Mucosa of descending colon (tissue), 3 donors: ENCODE measurements around the gene ZNF350. TPM values are rescaled to one million over a fixed set of nuclear protein-coding genes. Genes with fewer than 3 reads are reported as not detected.

Source experiments
- ATAC-seq: fragments of 200-7000 bp; cut with Tn5 transposase; one replicate; pipeline ENCODE4 v1.9.1; 2020; ENCODE audit warnings: mild to moderate bottlenecking, moderate library complexity
- DNase-seq, 3 donors: peaks; one replicate each; pipeline ENCODE4 v3.0.0-alpha.2; 2020
- H3K36me3 ChIP-seq: fragments of 200-600 bp; one replicate; pipeline ENCODE4 v1.8.0; 2021; ENCODE audit warnings: low read depth, mild to moderate bottlenecking
- H3K4me1 ChIP-seq: fragments of 200-600 bp; one replicate; pipeline ENCODE4 v1.8.0; 2021; ENCODE audit warnings: low read depth, mild to moderate bottlenecking
- H3K4me3 ChIP-seq: fragments of 200-600 bp; one replicate; pipeline ENCODE4 v1.8.0; 2021; ENCODE audit warnings: mild to moderate bottlenecking
- H3K9me3 ChIP-seq: fragments of 200-600 bp; one replicate; pipeline ENCODE4 v1.8.0; 2021; ENCODE audit warnings: mild to moderate bottlenecking
- intact Hi-C, 2 donors: fragments of 100-400 bp; cut with DNase I in 1 of 2; cut with micrococcal nuclease in 1 of 2; formaldehyde crosslinking; loops; one replicate each; pipeline versions ENCODE4 v1.11.0 to v1.11.1; 2022; cut with DNase I, micrococcal nuclease
- total RNA-seq, 3 donors: library from RNA; stranded (reverse); fragmentation: NEBNext Ultra II Directional in 2 of 3; extraction: Animal tissue kit (Norgen Biotek cat#: 25700) in 2 of 3; gene quantifications; one replicate each; pipeline versions ENCODE4 v1.2.1 to v1.2.4, GENCODE V29; 2021 to 2023
- TF ChIP-seq, protein P1 (sequence below): fragments of 200-600 bp; IDR thresholded peaks from one replicate; pipeline ENCODE4 v1.8.0; 2022; ENCODE audit warnings: antibody characterized with exemption, mild to moderate bottlenecking
- donor health status: DM: no; HTN: no; CAD: no; lungs with moderate emphysema.
- donor health status: DM: no; HTN: no; CAD: no.
- donor health status: DM: no; HTN: yes; CAD: no.

Gene ZNF350
- total RNA-seq, 3 donors from 2014 or later: 13.5 to 21.8 (median 21.1) TPM

DNA sequence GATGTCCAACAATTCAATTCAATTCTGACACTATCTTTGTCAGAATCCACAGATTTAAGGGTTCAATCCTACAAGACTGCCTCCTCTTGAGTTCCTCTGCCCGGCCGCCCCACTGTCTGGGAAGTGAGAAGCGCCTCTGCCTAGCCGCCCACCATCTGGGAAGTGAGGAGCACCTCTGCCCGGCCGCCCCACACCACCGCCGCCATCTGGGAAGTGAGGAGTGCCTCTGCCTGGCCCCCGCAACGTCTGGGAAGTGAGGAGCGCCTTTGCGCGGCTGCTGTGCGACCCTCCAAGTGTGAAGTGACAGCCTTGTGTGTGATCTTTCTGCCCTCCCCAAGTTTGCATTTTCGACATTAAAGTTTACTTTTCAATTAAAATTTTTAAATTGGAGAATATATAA, 35.6 kb upstream of the ZNF350 start:
- H3K9me3 ChIP-seq: peaks cover 94% of the 10 kb centered on the region
- no peaks in the 10 kb centered on the region for H3K4me1 ChIP-seq
- intact Hi-C loops: no loop called here
- DNase-seq (peak in 1 of 3 donors; percentile 48), ATAC-seq (no peak)
- H3K4me3 ChIP-seq: no peak overlapping the region
- peaks cover 13% of the 10 kb centered on the region for H3K36me3 ChIP-seq
- TF ChIP-seq, protein P1, sequence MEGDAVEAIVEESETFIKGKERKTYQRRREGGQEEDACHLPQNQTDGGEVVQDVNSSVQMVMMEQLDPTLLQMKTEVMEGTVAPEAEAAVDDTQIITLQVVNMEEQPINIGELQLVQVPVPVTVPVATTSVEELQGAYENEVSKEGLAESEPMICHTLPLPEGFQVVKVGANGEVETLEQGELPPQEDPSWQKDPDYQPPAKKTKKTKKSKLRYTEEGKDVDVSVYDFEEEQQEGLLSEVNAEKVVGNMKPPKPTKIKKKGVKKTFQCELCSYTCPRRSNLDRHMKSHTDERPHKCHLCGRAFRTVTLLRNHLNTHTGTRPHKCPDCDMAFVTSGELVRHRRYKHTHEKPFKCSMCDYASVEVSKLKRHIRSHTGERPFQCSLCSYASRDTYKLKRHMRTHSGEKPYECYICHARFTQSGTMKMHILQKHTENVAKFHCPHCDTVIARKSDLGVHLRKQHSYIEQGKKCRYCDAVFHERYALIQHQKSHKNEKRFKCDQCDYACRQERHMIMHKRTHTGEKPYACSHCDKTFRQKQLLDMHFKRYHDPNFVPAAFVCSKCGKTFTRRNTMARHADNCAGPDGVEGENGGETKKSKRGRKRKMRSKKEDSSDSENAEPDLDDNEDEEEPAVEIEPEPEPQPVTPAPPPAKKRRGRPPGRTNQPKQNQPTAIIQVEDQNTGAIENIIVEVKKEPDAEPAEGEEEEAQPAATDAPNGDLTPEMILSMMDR: no peak

DNA sequence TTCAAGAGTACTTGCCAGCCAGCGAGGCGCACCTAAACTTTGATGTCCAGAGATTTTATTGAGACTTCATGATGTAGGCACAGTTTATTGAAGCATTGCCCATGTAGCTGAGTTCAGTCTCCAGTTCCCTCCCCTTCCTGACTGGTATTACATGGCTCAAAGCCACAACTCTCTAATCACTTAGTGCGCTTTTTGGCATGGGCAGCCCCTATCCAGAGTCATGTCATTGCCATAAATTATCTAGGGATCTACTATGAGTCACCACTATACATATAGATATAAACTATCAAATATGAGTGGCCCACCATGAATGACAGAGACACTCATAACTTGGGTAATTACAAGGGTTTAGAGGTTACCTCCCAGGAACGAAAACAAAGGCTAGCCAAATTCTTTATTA, 33.9 kb upstream of the ZNF350 start:
- no peak overlapping the region for H3K4me3 ChIP-seq
- DNase-seq (no peak), ATAC-seq (no peak)
- H3K36me3 ChIP-seq: peaks cover 23% of the 10 kb centered on the region
- intact Hi-C loops: no loop called here
- H3K4me1 ChIP-seq: no peaks in the 10 kb centered on the region
- H3K9me3 ChIP-seq: peaks cover 99% of the 10 kb centered on the region
- TF ChIP-seq, protein P1: no peak

DNA sequence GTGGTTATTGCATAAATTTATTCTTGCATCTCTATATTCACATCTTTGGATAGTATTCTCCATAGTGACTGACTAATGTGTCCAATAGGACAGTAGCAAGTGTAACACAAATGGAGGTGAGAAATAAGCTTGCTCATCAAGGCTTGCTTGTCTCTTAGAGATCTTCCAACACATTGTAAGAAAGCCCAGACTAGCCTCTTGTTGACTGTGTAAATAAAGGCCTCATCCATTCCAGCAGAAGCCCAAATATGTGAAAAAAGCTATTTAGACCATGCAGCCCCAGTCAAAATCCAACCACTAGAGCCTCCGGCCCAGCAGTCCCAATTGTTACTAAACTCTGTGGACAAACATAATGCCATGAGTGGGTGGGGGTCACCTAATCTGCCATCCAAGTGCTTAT, 24.0 kb upstream of the ZNF350 start:
- ATAC-seq (no peak), DNase-seq (no peak)
- TF ChIP-seq, protein P1: no peak
- Histone ChIP-seq H3K36me3 (no peaks in the 10 kb centered on the region), H3K9me3 (peaks cover 56% of the 10 kb centered on the region), H3K4me3 (no peak overlapping the region), H3K4me1 (no peaks in the 10 kb centered on the region)
- intact Hi-C loops: no loop called here

DNA sequence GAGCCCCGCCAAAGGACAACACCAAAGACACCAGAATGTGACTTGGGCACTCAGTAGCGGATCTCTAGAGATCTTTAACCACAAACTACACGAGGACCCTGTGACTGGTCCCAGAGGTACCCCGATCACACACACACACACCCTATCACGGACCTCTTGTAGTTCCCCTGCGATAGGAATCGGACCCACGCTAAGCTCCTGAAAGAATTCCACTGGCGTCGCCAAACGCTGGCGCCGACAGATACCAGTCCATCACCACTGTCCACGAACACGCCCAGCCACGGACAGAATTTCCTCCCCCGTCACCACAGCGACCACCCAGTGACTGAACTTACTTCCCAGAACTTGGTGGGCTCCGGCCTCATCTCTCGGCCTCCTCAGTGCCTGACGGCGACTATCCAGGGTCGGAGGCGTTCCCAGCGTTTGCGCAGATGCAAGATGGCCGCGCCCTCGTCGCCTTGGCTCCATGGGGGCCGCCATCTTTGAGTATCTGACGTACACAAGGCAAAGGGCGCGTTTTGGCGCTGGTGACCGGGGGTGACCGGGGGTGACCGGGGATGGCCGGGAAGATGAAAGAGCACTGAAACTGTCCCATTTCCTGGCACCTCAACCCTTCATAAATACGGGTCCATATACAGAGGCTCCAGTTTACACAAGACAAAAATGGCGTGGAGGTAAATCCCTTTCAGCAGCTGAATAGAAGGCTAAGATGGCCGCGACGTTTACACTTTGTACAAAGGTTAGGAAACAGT, 21.3 kb upstream of the ZNF350 start, which contains the start of gene ZNF615:
Gene ZNF615 (minus strand): TSS at position 406 of the 752 bp plus-strand sequence. CDS start 4,500 bp downstream, outside the sequence.
- DNase-seq (peak; percentile 91 to 93 (median 92)), ATAC-seq (peak; percentile 100)
- intact Hi-C loops: no loop called here
- H3K9me3 ChIP-seq: peaks cover 58% of the 10 kb centered on the region
- TF ChIP-seq, protein P1: no peak
- no peaks in the 10 kb centered on the region for H3K4me1 ChIP-seq
- H3K4me3 ChIP-seq: peak within 1 kb of the TSS; percentile 50
- no peaks in the 10 kb centered on the region for H3K36me3 ChIP-seq

DNA sequence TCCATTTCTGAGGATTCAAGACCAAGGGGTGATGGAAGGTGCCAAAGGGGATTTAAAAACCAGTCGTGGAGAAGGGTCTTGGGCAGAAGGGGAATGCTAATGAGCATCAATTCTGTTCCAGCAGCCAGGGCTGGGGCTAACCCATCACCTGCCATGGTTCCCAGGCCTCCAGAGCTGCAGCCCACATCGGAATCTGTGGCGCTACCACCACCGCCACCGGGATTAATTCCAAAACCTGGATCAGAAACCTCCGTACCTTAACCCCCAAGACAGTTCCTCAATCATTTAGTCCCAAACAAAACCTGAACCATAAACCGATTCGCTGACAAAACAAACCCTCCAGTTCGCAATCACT, 20.8 kb upstream of the ZNF350 start:
- DNase-seq (peak in 1 of 3 donors; percentile 27), ATAC-seq (peak; percentile 34)
- intact Hi-C loops: no loop called here
- peak overlapping the region; percentile 50 for H3K4me3 ChIP-seq
- H3K4me1 ChIP-seq: no peaks in the 10 kb centered on the region
- H3K9me3 ChIP-seq: peaks cover 58% of the 10 kb centered on the region
- no peaks in the 10 kb centered on the region for H3K36me3 ChIP-seq
- TF ChIP-seq, protein P1: no peak
